GM18909 (cell line): ENCODE measurements around the gene PLEKHM1.
A peak's percentile ranks its signal among the peaks of the same experiment; 100 is the strongest.
"Not testable (repeated sequence)": the region's sequence is repeated elsewhere in the genome, so short reads cannot be mapped to it uniquely, and the experiment has no call there.

Source experiments
- ATAC-seq: cut with Tn5 transposase; IDR thresholded peaks from one replicate; pipeline ENCODE4 v1.9.1; 2021; ENCODE audit warnings: mild to moderate bottlenecking; ENCODE audit not compliant: unreplicated experiment, poor library complexity

Gene PLEKHM1

DNA sequence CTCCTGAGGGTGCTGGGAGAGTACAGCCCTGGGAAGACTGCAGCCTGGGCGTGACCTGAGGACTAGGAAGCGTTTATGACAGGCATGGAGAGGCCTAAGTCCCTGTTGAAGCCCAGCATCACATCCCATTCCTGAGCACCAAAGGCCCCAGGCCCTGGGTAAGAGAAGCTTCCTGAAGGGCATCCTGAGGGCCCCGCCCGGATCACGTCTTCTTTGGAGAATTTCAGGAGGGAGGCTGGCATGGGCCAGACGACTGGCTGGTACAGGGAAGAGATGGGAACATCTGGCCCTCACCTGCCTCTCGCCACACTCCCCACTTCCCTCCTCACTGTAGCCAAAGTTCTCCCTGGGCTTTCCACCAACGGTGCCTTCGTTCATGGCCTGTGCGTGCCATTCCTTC is 46.2 kb downstream of the PLEKHM1 start:
- not testable (repeated sequence) for ATAC-seq

DNA sequence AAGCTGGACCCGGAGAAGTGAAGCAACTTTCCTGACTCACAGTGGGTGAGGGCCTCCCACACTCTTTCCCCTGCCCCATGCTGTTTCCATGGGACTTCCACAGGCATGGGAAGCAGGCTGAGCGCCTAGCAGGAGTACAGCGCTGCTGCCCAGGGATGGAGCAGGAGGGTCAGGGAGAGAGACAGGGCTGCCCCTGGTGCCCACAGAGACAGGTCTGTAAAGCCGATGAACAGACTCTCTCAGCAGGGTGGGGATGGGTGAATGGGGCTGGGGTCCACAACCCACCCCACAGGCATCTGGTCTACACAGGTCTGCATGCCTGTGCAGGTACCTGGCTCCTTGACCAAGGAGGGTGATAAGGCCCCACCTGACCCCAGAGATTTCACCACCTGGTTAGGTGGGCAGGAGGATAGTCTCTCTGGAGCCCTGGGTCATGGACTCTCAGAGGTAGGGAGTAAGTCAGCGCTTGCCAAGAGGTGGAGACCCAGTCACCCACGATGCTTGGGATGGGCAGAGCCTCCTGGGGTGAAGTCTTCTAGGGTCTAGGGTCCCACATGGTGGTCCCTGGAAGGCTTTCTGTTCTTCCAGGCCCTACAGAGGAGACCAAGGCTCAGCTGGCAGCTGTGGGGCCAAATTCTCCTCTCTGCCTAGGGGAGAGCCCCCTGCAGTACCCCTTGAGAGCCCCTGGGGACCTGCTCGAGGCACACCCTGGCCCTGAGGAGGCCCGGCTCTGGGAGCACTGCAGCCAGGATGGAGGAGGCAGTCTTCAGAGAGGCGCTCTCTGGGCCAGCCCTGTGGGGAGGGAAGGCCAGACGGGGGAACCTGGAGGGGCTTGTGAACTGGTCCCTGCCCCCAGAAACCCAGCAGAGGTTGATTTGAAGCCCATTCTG is 46.9 kb downstream of the PLEKHM1 start:
- not testable (repeated sequence) for ATAC-seq

- no peak for ATAC-seq
Observed at GRCh38 chr17:45441526-45442310, 48.8 kb downstream of the PLEKHM1 start.

GRCh38 chr17:45440839-45441515 is 49.5 kb downstream of the PLEKHM1 start:
- ATAC-seq, result peak; percentile 73

- no peak for ATAC-seq
Observed at GRCh38 chr17:45440161-45440778, 50.3 kb downstream of the PLEKHM1 start.

DNA sequence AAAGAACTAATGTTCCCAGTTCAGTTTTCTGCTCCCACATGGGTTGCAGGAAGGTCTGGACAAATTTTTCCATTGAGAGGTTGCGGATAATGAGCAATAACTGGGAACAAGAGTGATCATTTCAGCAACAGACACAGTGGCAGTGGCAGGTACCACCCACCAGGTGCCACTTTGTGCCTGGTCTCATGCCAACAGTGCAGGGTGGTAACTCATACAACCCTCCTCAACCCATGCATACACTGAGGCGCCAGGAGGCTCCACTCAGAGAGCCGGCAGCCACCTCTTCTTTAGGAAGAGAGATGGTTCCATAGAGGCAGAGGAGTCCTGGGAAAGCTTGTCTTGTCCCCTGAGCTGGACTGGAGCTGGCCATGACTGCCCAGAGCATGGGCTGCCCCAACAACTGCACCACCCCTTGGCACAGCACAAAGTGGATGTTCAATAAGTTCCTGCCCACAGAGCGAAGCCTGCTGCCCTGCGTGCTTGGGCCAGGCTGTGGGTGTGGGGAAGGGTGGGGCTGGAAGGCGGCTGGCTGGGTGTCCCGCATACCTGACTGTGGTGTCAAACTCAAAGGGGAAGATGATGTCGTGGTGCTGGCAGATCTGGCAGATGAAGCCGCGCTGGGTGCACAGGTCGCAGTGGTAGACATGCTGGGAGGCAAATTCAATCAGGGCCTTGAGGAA is 51.5 kb downstream of the PLEKHM1 start:
- ATAC-seq, result no peak

DNA sequence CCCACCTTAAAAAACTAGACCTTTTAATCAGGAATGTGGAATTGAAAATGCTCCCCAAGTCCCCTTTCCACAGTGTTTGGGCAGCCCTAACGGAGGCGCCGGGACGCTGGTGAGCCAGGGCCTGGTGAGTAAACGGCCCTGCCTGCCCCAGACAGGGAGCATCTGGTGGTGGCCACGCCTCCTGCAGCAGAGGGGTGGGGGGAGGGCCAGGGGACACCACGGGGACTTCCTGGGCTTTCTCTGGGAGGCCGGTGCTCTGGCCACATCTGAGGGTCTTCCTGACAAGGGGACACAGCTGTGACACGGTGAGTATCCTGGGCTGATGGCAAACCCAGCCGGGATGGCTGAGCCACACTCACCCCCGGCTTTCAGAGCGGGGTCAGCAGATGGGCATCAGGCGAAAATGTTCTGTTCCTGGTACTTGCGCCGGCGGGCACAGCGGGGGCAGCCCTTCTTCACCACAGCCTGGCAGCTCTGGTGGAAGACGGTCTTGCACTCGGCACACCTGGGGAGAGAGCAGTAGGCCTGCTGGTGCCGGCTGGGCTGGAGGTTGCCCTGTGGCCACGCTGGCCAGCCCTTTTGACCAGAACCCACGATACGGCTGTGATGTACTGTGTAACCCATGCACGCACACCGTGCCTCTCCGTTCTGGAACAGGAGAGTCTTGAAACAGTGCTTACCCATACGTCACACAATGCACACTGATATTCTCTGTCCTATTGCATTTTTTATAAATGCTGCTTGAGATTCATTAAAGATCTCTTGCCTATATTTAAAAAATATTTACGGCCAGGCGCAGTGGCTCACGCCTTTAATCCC is 52.8 kb downstream of the PLEKHM1 start:
- ATAC-seq, result no peak

DNA sequence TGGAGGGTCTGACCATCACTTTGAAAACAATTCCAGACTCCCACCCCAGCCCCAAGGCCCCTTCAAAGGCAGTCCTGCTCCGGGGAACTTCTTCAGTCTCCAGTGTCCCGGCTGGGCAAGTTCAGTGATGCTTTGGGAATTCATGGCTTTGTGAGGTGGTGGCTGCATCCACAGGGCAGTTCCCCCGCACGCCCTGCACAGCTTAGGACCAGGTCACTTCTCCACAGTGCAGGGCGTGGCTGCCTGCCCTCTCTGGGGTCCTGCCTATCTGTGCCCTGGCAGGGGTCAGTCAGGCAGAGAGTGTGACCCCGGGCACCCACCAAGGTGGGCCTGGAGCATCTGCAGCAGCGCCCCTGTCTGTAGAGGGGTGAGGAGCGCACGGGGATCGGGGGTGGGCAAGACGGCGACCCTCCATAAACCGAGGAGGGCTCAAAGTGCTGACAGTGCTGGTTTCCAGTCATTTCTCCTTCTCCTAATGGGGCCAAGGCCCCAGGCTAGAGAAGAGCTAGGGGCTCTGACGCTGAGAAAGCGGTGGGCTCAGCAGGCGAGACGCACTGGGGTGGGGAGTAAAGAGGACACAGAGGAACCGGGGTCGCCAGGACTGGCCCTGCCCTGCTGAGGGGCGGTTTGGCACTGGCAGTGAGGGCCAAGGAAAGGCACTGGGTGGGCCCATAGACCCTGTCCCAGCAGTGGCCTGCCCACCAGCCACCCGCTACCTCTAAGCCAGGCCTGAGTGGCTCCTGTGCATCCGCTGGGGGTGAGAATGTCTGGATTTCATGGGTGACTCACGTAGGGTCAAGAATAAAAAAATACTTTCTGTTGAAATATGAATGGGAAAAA is 53.7 kb downstream of the PLEKHM1 start:
- no peak for ATAC-seq

GRCh38 chr17:45436161-45436560 is 54.4 kb downstream of the PLEKHM1 start:
- no peak for ATAC-seq

- ATAC-seq, result no peak
Observed at GRCh38 chr17:45435481-45435880, 55.0 kb downstream of the PLEKHM1 start.

DNA sequence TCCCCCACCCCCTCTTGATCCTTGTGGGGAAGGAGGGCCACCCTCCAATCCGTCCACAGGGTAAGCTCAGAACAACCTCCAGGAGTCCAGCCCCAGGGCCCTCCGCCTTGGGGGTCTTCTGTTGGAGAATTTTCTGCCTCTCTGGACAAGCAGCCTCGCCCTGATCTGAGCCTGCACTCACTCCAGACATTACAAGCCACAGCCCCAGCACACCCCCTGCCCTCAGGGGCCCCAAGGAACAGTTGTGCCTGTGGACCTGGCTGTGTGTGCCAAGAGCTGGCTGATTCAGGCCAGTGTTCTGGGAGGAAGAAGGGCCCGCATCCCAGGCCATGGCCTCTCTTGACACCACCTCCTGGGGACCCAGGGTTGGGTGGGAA is 57.4 kb downstream of the PLEKHM1 start:
- ATAC-seq, result no peak

DNA sequence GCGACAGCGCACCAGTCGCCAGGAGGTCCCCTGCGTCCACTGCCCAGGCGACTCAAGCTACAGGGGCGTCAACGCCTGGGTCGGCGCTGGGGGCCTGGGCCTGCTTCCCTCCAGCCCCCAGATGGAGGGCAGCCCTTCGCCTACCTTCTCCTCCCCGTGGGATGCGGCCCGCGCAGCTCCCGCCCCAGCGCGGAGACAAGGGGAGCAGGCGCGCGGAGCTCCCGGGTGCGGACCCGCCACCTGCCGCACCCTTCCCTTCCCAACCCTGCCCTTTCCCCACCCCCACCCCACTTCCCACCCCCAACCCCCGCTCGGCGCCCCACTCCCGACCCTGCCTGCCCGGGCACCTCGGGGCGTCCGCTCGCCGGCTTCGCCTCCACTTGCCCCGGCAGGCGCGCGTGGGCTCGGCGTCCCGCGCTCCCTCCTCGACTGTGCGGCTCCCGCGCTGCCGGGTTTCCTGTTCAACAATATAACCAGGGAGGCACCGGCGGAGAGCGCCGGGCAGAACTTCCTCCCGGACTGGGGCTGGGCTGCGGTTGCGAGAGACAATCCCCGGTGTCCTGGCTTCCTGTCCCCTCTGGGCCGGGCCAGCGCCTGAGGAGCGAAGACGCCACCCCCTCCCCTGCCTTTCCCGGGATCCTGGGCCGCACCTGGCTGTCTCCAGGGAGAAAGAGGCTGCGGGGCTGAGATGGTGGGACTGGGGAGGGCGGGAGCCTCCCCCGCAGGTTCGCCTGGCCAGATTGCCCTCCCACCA is 57.9 kb downstream of the PLEKHM1 start, which contains the start of gene ARHGAP27:
Gene ARHGAP27, minus strand, starts transcription at position 466 of the 754 bp plus-strand sequence. CDS start 2,591 bp downstream, outside the sequence.
- ATAC-seq, result no peak

- ATAC-seq, result peak; percentile 54
Observed at GRCh38 chr17:45431531-45432404, 58.8 kb downstream of the PLEKHM1 start.

- ATAC-seq, result peak; percentile 25
Observed at GRCh38 chr17:45430738-45431530, 59.6 kb downstream of the PLEKHM1 start.

DNA sequence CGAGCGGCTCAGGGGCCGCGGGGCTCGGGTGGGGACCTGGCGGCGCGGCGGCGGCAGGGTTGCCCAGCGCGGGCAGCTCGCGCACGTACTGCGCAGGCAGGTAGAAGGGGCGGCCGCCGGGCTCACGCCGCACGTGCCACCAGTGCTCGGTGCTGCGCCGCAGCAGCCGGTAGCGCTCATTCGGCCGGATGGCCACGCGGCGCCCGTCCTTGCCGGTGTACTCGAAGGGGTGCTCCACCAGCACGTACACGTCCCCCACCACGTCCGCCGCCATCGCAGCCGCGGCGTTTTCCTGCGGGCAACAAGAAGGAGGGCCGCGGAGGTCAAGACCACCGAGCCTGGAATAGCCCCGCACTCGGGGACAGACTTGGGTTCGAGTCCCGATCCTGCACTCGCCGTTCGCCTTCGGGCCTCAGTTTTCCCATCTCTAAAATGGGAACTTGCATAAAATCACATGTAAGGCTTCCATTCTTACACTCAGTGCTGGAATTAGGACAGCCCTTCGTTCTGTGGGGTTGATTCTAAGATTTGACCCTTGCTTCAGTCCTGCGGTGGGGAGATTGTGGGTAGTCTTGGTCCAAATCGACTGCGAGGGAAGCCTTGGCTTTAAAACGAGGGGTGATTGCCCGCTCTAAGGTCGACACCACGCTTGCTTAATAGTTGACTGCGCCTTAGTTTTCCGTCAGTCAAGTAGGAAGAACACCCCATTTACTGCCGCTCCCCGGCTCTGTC is 60.3 kb downstream of the PLEKHM1 start:
- ATAC-seq, result no peak
